Right lobe of liver (tissue), 6 donors: Measurements from ENCODE around the gene ZNF467. TPM values are rescaled to one million over a fixed set of nuclear protein-coding genes. Genes with fewer than 3 reads are reported as not detected.

Experiments
- ATAC-seq, 4 donors: fragments of 200-7000 bp; cut with Tn5 transposase; one replicate each; pipeline ENCODE4 v1.9.1; 2020; ENCODE audit warnings: mild to moderate bottlenecking in 4 of 4, moderate library complexity in 4 of 4
- DNase-seq, 3 donors: peaks; one replicate each; pipeline ENCODE4 v3.0.0-alpha.2; 2020
- H3K27ac ChIP-seq, 3 donors: fragments of 200-600 bp; one replicate each; pipeline ENCODE4 v1.8.0; 2022
- H3K27me3 ChIP-seq, 2 donors: fragments of 200-600 bp; one replicate each; pipeline ENCODE4 v1.8.0; 2022
- H3K36me3 ChIP-seq, 4 donors: fragments of 200-600 bp; sonication (generic) in 1 of 4; one replicate each; pipeline versions ENCODE4 v1.5.1 to v1.8.0; 2017 to 2022; ENCODE audit warnings: control low read depth in 1 of 4
- H3K4me1 ChIP-seq, 4 donors: fragments of 200-600 bp; sonication (generic) in 1 of 4; one replicate each; pipeline versions ENCODE4 v1.5.1 to v1.8.0; 2017 to 2022; ENCODE audit warnings: control low read depth in 1 of 4
- H3K4me3 ChIP-seq, 3 donors: fragments of 200-600 bp; one replicate each; pipeline ENCODE4 v1.8.0; 2022
- H3K9me3 ChIP-seq, 4 donors: fragments of 200-600 bp; sonication (generic) in 1 of 4; one replicate each; pipeline versions ENCODE4 v1.5.1 to v1.8.0; 2017 to 2022; ENCODE audit warnings: control low read depth in 1 of 4
- POLR2A ChIP-seq: fragments of 450-650 bp; IDR thresholded peaks from one replicate; pipeline ENCODE4 v1.6.1; 2017; ENCODE audit warnings: antibody characterized with exemption, mild to moderate bottlenecking
- WGBS: methylation state at CpG from one replicate; pipeline ENCODE4 v1.1.6; 2018; ENCODE audit warnings: low coverage, low lambda C conversion rate; ENCODE audit not compliant: insufficient coverage; ENCODE audit errors: missing lambda C conversion rate; 5-methylcytosine and 5-hydroxymethylcytosine counted together
- intact Hi-C, 2 donors: fragments of 100-400 bp; cut with DNase I; formaldehyde crosslinking; loops; one replicate each; pipeline versions ENCODE4 v1.11.2 to v1.14.1; 2022
- total RNA-seq, 6 experiments: library from RNA; depleted of rRNA in 2 of 6; stranded (reverse); fragments of >200 nt in 2 of 6; fragmentation: NEBNext Ultra II Directional in 3 of 6; extraction: Animal tissue kit (Norgen Biotek cat#: 25700) in 3 of 6; gene quantifications; one replicate each; pipeline versions ENCODE4 v1.1.0 to v1.2.4, GENCODE V29; 2016 to 2023
- TF ChIP-seq, protein P1 (sequence below), 4 donors: fragments of 200-600 bp in 3 of 4; fragments of 450-650 bp in 1 of 4; IDR thresholded peaks; one replicate each; pipeline versions ENCODE4 v1.5.1 to v1.8.0; 2016 to 2022; ENCODE audit warnings: antibody characterized with exemption in 4 of 4, mild to moderate bottlenecking in 2 of 4
- donor health status: DM: no; HTN: yes; CAD: no.
- donor health status: DM: no; HTN: no; CAD: no.
- donor health status: DM: no; HTN: no; CAD: no.
- donor health status: DM: no; HTN: yes; CAD: no.
- donor health status: DM: no; HTN: yes; CAD: no.

ZNF467 gene
- total RNA-seq, 6 experiments from 2014 or later = 3.6 to 14.6 (median 5.8) TPM

DNA sequence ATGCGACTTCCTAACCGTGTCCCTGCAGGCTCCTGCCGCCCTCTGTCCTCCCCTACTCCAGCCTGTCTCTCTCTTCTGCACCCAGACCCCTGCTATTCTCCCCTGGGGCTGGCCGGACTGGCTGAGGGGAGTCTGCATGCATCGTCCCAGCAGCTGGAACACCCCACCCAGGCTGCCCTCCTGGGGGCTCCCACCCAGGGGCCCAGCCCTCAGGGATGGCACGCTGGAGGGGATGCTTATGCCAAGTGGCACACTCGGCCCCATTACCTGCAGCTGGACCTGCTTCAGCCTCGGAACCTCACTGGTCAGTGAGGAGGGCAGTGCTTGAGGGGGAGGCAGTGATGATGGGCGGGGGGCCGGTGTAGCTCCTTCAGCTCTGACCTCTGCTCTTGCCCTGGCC lies 21.7 kb upstream of the ZNF467 start:
- Histone ChIP-seq H3K27ac (no peak overlapping the region), H3K36me3 (no peaks in the 10 kb centered on the region), H3K27me3 (no peaks in the 10 kb centered on the region), H3K9me3 (no peaks in the 10 kb centered on the region), H3K4me1 (no peaks in the 10 kb centered on the region), H3K4me3 (no peak overlapping the region)
- 82% methylated on average over 5 of the region's 10 CpGs for WGBS
- intact Hi-C loops = no loop called here
- TF ChIP-seq POLR2A = no peak
- TF ChIP-seq, protein P1, sequence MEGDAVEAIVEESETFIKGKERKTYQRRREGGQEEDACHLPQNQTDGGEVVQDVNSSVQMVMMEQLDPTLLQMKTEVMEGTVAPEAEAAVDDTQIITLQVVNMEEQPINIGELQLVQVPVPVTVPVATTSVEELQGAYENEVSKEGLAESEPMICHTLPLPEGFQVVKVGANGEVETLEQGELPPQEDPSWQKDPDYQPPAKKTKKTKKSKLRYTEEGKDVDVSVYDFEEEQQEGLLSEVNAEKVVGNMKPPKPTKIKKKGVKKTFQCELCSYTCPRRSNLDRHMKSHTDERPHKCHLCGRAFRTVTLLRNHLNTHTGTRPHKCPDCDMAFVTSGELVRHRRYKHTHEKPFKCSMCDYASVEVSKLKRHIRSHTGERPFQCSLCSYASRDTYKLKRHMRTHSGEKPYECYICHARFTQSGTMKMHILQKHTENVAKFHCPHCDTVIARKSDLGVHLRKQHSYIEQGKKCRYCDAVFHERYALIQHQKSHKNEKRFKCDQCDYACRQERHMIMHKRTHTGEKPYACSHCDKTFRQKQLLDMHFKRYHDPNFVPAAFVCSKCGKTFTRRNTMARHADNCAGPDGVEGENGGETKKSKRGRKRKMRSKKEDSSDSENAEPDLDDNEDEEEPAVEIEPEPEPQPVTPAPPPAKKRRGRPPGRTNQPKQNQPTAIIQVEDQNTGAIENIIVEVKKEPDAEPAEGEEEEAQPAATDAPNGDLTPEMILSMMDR (IDR thresholded peaks at IDR 0.05) = no peak
- DNase-seq (no peak), ATAC-seq (no peak)

DNA sequence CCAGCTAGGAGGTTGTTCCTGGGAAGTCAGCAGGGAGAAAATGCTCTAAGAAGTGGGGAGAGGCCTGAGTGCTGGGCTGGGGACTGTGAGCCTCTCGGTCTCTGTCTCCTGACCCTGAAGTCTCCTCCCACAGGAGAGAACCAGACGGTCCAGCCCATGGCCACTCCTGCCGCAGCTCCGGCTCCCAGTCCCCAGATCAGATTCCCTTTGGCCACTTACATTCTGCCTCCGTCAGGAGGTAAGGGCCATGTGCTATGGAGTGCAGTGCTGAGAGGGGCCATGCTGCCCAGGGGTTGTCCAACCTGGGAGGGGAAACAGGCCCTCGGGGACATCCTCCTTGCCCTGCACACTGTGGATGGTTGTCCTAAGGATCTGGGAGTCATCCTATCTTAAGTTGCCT lies 21.3 kb upstream of the ZNF467 start:
- Histone ChIP-seq H3K36me3 (no peaks in the 10 kb centered on the region), H3K4me1 (peaks cover 0 to 2% (median 0%) of the 10 kb centered on the region in 4 donors), H3K9me3 (no peaks in the 10 kb centered on the region), H3K27ac (no peak overlapping the region), H3K4me3 (no peak overlapping the region), H3K27me3 (no peaks in the 10 kb centered on the region)
- WGBS = no CpG with 5 or more reads among the region's 6 CpGs
- intact Hi-C loops = no loop called here
- no peak for ATAC-seq
- DNase-seq = no peak
- no peak for TF ChIP-seq POLR2A
- TF ChIP-seq, protein P1 (IDR thresholded peaks at IDR 0.05) = no peak

DNA sequence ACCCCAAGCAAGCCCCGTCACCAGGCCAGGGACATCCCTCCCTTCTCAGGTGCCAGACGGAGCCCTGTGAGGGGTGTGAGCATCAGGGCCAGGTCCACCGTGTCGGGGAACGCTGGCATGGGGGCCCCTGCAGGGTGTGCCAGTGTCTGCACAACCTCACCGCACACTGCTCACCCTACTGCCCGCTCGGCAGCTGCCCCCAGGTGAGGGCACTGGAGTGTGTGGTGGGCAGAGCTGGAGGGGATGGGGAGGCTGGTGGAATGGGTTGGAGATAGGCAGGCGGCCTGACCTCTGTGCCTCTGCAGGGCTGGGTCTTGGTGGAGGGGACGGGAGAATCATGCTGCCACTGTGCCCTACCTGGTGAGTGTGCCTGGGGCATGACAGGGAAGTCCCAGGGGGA lies 19.9 kb upstream of the ZNF467 start:
- no peak overlapping the region for H3K27ac ChIP-seq
- no peak for DNase-seq
- no peaks in the 10 kb centered on the region for H3K27me3 ChIP-seq
- H3K4me3 ChIP-seq = no peak overlapping the region
- ATAC-seq = no peak
- no peaks in the 10 kb centered on the region for H3K36me3 ChIP-seq
- no peaks in the 10 kb centered on the region for H3K9me3 ChIP-seq
- intact Hi-C loops = no loop called here
- H3K4me1 ChIP-seq = peaks cover 0 to 15% (median 5%) of the 10 kb centered on the region in 4 donors
- no peak for TF ChIP-seq POLR2A
- TF ChIP-seq, protein P1 (IDR thresholded peaks at IDR 0.05) = no peak
- WGBS = no CpG with 5 or more reads among the region's 10 CpGs

DNA sequence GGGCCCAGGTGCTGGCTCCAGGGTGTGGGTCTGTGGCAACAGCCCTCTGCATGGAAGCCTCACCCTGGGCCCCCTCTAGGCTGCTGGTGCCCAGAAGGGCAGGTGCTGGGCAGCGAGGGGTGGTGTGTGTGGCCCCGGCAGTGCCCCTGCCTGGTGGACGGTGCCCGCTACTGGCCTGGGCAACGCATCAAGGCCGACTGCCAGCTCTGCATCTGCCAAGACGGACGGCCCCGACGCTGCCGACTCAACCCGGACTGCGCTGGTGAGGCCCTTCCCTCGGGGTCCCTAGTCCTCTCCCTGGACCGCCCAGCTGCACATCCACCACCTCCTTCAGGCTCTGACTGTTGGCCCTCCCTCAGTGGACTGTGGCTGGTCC lies 18.8 kb upstream of the ZNF467 start:
- TF ChIP-seq POLR2A = no peak
- no peak overlapping the region for H3K27ac ChIP-seq
- no peaks in the 10 kb centered on the region for H3K9me3 ChIP-seq
- peaks cover 0 to 19% (median 7%) of the 10 kb centered on the region in 4 donors for H3K4me1 ChIP-seq
- DNase-seq (no peak), ATAC-seq (no peak)
- no peak overlapping the region for H3K4me3 ChIP-seq
- H3K27me3 ChIP-seq = no peaks in the 10 kb centered on the region
- no peaks in the 10 kb centered on the region for H3K36me3 ChIP-seq
- no CpG with 5 or more reads among the region's 15 CpGs for WGBS
- intact Hi-C loops = no loop called here

DNA sequence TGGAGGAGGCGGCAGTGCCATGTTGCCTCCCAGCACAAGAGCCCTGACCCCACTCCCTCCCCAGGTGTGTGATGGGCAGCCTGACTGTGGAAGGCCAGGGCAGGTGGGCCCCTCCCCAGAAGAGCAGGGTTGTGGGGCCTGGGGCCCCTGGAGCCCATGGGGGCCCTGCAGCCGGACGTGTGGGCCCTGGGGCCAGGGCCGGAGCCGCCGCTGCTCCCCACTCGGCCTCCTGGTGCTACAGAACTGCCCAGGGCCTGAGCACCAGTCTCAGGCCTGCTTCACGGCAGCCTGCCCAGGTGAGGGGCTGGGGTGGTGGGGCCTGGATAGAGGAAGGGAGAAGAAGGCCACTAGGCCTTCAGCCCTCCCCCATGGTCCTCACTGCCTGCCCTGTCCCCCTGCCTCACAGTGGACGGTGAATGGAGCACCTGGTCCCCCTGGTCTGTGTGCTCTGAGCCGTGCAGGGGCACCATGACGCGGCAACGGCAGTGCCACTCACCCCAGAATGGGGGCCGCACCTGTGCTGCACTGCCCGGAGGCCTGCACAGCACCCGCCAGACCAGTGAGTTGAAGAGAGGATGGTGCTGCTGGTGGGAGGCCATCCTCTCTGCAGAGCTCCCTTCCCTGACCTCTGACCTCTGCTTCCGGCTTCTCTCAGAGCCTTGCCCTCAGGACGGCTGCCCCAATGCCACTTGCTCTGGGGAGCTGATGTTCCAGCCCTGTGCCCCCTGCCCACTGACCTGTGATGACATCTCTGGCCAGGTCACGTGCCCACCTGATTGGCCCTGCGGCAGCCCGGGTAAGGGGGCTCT lies 18.2 kb upstream of the ZNF467 start:
- H3K4me1 ChIP-seq = peaks cover 0 to 19% (median 7%) of the 10 kb centered on the region in 4 donors
- 69% methylated on average over 2 of the region's 21 CpGs for WGBS
- no peaks in the 10 kb centered on the region for H3K36me3 ChIP-seq
- intact Hi-C loops = no loop called here
- DNase-seq = no peak
- H3K4me3 ChIP-seq = no peak overlapping the region
- no peaks in the 10 kb centered on the region for H3K27me3 ChIP-seq
- no peak for TF ChIP-seq POLR2A
- TF ChIP-seq, protein P1 (IDR thresholded peaks at IDR 0.05) = no peak
- ATAC-seq = no peak
- no peaks in the 10 kb centered on the region for H3K9me3 ChIP-seq
- no peak overlapping the region for H3K27ac ChIP-seq
